Measurements from ENCODE around the gene TARM1.
"Not testable (repeated sequence)": the region's sequence is repeated elsewhere in the genome, so short reads cannot be mapped to it uniquely, and the experiment has no call there.

TARM1 gene

DNA sequence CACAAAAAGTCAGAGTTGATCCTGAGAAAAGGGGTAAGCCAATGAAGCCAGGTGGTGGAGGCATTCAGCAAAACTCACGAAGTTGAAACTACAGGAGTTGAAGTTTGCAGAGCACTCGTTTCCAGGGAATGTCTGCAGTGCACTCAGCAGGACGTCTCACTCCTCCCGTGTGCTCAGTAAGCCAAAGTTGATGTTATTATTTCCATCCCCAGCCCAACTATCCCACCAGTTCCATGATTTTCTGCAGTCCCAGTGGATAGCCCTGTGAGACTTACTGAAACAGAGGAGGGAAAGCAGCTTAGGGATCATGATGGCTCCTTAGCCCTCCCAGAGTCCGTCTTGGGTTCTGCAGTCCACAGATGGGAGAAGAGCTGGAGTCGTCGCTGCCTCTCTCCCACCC is at the start of gene TARM1:
TSS of gene TARM1 (minus strand) at position 334 of the 400 bp plus-strand sequence. CDS start at position 309, 25 bp downstream.
- DNase-seq = no peak

DNA sequence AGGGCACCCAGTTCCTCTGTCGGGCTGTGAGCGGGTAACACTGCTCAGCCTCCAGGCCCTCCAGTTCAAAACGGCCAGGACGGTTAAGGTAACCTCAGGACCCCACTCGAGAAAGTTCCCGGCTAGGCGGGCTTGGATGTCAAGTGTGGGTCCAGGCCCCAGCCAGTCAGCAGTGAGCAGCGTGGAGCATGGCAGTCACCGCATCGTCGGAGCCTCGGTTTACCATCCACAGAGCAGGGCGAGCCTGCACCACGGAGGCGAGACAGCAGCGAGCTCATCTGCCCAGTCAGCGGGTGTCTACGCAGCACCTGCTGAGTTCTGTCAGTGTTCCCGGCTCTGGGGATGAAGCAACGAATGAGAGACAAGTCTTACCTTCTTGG is 48.4 kb upstream of the TARM1 start:
- DNase-seq = no peak

DNA sequence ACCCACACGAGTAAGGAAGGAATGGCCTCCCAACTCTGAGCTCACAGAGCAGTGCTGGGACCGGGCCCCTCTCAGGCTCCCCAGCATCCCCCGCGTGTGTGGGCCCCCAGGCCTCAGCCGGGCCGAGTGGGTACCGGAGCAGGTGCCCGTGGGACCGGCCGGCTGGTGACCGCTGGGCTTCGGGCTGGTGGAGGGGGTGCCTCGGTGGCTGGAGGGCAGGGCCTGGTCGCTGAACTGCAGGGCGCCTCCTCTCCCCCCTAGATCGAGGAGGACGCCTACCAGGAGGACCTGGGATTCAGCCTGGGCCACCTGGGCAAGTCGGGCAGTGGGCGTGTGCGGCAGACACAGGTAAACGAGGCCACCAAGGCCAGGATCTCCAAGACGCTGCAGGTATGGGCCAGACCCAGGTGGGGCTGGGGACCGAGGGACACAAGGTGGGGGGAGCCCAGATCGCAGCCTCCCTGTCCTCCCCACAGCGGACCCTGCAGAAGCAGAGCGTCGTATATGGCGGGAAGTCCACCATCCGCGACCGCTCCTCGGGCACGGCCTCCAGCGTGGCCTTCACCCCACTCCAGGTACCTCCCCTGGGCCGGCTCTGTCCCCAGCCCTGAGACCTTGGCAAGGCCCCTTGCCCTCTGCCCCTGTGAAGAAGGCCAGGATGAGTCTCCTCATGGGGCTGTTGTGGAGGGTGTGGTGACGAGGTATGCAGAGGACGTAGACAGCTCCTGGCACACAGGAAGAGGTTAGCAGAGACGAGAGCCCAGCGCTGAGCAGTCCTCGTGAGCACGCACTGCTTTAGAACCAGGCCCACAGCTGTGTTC is 47.8 kb upstream of the TARM1 start:
- DNase-seq = no peak

GRCh38 chr19:54128441-54128725 is 47.2 kb upstream of the TARM1 start:
- no peak for DNase-seq

GRCh38 chr19:54127688-54128440 is 46.7 kb upstream of the TARM1 start:
- no peak for DNase-seq

- no peak for DNase-seq
These were observed 44.5 kb upstream of the TARM1 start for GRCh38 chr19:54125713-54126112.

- DNase-seq = no peak
These were observed 43.2 kb upstream of the TARM1 start for GRCh38 chr19:54124393-54124792.

GRCh38 chr19:54123682-54124081 is 42.5 kb upstream of the TARM1 start:
- DNase-seq = no peak

- DNase-seq = no peak
These were observed 40.1 kb upstream of the TARM1 start for GRCh38 chr19:54121259-54121658.

DNA sequence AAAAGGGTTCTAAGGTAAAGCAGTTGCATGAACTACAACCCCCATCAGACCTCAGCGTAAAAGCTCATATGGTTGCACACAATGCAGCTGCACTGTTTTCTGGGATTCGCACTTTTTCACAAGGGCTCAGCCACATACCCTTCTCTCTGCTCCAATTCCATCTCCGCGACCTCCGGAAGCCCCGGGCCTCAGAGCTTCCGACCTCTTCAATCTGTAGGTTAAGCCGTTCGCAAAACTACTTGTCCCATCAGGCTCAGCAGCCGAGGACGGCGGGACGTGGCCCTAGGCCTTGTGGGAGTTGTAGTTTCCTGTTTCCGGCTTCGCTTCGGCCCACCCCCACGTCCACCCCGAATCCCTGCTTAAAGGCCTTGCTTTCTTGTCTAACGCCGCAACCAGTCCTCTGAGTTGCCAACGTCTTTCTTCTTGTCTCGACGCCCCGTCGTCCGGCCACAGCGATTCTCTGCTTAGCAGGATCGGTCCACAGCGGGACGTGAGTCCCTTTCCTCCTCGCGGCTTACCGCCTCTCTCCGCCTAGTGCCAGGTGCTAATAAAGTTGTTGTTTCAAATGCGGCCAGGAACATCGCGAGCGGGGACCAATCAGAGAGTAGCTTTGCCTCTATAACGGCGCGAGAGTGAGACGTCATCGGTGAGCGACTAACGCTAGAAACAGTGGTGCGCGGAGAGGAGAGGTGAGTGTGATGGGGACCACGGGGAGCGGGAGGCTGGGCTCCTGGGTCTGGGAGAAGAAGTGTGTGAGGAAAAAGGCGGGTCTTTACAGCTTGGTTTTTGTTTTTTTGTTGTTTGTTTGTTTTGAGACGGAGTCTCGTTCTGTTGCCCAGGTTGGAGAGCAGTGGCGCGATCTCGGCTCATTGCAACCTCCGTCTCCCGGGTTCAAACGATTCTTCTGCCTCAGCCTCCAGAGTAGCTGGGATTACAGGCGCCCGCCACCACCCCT is 34.2 kb upstream of the TARM1 start, which contains the start of the genes PRPF31 and TFPT:
TSS of gene PRPF31 (plus strand) at position 646 of the 955 bp plus-strand sequence. CDS start 2,525 bp downstream, outside the sequence.
TSS of gene TFPT (minus strand) at position 549 of the 955 bp plus-strand sequence. CDS start at position 161, 388 bp downstream.
- peak; percentile 99 for DNase-seq

DNA sequence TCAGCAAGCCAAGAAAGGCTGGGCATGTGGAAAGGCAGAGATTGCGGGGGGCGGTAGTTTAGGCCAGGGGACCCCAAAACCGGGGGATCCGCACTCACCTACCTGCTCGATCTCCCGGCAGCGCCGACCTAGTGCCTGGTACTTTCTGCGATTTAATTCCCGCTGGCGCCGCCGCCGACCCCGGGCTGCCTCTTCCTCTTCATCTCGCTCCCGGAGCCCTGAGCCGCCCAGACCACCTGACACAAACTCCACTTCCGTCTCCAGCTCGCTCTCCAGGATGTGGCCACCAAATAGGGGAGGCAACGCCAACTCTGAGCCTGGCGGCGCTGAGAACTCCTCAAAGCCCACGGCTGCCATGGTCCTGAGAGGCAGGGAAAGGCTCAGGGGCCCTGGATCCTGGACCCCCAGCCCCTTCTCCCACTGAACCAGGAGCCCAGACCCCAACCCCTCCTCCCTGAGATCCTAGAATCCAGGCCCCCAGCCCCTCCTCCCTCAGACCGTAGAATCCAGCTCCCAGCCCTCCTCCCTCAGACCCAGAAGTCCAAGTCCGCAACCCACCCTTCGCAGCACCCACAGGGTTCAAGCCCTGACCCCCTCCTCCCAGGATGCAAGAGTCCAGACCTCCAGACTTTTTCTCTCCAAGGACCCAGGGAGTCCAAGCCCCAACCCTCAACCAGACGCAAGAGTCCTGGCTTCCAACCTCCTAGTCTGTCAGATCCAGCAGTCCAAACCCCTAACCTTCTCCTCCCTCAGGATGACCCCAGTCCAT is 33.4 kb upstream of the TARM1 start:
- peak; percentile 71 for DNase-seq

- no peak for DNase-seq
These were observed 28.5 kb upstream of the TARM1 start for GRCh38 chr19:54109651-54110050.

DNA sequence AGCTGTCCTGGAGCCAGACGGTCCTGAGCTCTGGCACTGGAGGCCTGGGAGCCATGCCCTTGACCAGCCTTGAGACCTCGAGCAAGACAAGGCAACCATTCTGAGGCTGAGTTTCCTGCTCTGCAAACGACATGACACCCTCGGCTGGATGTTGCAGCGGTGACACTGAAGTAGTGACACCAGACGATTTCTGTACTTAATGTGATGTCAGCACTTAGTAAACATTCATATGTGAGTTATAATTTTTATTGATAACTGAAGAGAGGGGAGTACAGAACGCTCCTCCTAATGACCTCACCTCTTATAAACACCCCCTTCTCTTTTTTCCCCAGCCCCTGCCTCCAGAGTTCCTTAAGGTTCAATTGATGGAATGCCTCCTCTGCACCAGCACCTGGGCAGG is 27.3 kb upstream of the TARM1 start:
- DNase-seq = no peak

DNA sequence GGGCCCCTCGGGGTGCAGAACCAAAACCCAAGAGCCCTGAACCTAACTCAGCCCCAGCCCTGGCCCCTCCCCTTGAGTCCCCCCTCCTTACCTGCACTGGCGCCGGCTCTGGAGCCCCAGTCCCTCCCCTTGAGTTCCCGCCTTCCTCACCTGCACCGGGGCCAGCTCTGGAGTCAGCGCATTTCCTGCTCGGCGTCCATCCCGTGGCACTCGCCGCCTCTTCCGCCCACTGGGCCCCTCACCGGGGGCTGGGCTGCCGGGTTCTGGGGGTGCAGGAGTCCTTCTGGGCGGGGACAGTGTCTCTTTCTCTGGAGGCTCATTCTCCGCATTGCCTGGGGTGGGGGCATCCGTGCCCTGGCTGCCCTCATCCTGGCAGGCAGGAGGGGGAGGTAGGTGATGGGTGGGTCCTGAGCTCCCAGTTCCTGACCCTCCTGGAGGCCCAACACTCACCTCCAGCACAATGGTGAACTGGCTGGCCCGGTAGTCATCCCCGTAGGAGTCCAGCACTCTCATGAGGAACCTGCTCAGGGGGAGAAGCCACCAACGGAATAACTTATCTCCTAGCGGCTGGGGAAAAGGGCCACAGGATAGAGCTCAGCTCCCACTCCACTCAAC is 26.8 kb upstream of the TARM1 start:
- no peak for DNase-seq

GRCh38 chr19:54106716-54107115 is 25.6 kb upstream of the TARM1 start:
- DNase-seq = no peak

DNA sequence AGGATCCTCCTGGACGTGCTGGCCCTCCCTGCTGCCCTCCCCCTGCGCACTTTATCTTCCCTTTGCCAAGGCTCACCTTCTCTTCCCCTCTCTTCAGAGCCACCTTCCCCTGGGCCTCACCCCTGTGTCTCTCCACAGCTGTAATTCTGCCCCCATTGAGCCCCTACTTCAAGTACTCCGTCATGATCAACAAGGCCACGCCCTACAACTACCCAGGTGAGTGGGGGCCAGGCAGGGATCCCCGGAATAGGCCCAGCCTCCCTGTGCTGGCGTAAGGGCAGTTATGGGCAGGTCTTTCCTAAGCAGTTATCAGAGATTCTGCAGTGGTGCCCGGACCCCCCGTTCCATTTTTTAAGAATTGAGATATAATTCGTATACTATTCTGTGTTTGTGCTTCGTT is 24.6 kb upstream of the TARM1 start:
- no peak for DNase-seq

DNA sequence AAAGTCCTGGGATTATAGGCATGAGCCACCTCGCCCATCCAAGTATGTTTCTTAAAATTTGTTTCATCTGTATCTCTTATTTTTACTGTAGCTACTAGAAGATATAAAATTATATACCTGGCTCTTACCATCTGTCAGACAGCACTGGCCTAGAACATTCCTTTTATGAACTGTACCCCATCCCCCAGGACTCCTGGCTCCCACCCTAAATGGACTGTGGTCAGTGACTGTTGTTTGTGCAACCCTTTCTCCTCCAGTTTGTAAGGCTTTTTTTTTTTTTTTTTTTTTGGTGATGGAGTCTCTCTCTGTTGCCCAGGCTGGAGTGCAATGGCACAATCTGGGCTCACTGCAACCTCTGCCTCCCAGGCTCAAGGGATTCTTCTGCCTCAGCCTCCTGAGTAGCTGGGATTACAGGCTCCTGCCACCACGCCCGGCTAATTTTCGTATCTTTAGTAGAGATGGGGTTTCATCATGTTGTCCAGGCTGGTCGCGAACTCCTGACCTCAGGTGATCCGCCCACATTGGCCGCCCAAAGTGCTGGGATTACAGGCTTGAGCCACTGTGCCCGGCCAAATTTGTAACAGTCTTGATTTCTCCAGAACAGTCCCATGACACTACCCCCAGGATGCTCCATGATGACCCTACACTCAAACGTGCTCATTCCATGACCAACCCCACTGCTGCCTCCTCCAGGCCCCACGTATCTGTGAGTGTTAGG is 24.0 kb upstream of the TARM1 start:
- DNase-seq = no peak

- peak; percentile 99 for DNase-seq
These were observed 21.4 kb upstream of the TARM1 start, which contains the start of gene NDUFA3 for GRCh38 chr19:54102421-54103169. Gene NDUFA3, plus strand, starts transcription at chr19:54102855. Its CDS starts 24 bp downstream, at chr19:54102879.

GRCh38 chr19:54100561-54100960 is 19.4 kb upstream of the TARM1 start, which contains the start of gene OSCAR:
Gene OSCAR, minus strand, starts transcription at chr19:54100803. Its CDS starts 11 bp downstream, at chr19:54100792.
- peak; percentile 58 for DNase-seq

GRCh38 chr19:54099903-54100255 is 18.7 kb upstream of the TARM1 start:
- DNase-seq = not testable (repeated sequence)

All from OCI-M1 (cell line).